Measurements from ENCODE around the gene PTPRN. TPM values are rescaled to one million over a fixed set of nuclear protein-coding genes. Genes with fewer than 3 reads are reported as not detected.

Gene PTPRN
- total RNA-seq, 2 experiments from 2014 or later, result not detected

DNA sequence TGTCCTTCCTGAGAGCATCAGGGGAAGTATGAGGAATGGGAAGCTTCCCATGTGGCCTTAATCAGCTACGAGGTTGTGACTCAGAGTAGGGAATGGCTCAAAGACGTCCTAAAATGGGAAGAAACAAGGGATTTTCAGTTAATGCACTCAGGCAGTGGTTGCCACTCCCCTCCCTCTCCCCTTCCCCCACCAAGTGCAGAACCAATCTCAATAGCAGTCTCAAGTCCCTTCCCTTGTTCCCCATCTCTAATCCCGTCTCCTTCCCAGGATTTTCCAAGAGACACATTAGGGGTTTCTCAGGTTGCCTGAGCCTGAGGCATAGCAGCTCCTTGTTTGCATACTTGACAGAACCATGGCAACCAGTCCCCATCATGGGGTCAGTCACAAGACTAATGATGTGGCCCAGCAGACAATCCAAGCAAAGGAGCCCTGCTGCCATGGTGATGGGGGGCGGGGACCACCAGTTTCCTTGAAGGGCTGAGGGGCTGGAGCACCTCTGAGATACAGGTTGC, 41.6 kb upstream of the PTPRN start:
- ChIA-PET POLR2A (no interaction called here), CTCF (no interaction called here)
- intact Hi-C loops (cut with DNase I, micrococcal nuclease), result loop anchor here in 1 of 2 experiments (10.0 kb wide), 1 partner anchor 296 kb away; no protein-coding TSS in a partner anchor
- Mint-ChIP-seq H3K4me1 (ENCODE audit: low read depth) (no peaks in the 10 kb centered on the region), H3K27me3 (peaks cover 76% of the 10 kb centered on the region), H3K4me3 (no peak overlapping the region), H3K27ac (no peak overlapping the region), H3K9me3 (no peaks in the 10 kb centered on the region), H3K36me3 (ENCODE audit: low read depth) (no peaks in the 10 kb centered on the region)
- DNase-seq (no peak), ATAC-seq (ENCODE audit: poor library complexity) (no peak)
- H3K27ac ChIP-seq (ENCODE audit: low read depth in 1 of 2, low read length in 2 of 2), result no peak overlapping the region
- peaks cover 5% of the 10 kb centered on the region for H3K4me1 ChIP-seq (ENCODE audit: insufficient read depth, low read length)
- no peak overlapping the region for H3K4me3 ChIP-seq (ENCODE audit: low read length)
- TF ChIP-seq, protein P1, sequence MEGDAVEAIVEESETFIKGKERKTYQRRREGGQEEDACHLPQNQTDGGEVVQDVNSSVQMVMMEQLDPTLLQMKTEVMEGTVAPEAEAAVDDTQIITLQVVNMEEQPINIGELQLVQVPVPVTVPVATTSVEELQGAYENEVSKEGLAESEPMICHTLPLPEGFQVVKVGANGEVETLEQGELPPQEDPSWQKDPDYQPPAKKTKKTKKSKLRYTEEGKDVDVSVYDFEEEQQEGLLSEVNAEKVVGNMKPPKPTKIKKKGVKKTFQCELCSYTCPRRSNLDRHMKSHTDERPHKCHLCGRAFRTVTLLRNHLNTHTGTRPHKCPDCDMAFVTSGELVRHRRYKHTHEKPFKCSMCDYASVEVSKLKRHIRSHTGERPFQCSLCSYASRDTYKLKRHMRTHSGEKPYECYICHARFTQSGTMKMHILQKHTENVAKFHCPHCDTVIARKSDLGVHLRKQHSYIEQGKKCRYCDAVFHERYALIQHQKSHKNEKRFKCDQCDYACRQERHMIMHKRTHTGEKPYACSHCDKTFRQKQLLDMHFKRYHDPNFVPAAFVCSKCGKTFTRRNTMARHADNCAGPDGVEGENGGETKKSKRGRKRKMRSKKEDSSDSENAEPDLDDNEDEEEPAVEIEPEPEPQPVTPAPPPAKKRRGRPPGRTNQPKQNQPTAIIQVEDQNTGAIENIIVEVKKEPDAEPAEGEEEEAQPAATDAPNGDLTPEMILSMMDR (IDR thresholded peaks at IDR 0.05), result no peak
- H3K27me3 ChIP-seq (ENCODE audit: control insufficient read depth in 1 of 2, insufficient read depth in 2 of 2, low read length in 2 of 2), result peaks cover 14 to 17% of the 10 kb centered on the region in 2 experiments
- H3K36me3 ChIP-seq (ENCODE audit: insufficient read depth, low read length), result no peaks in the 10 kb centered on the region
- H3K9me3 ChIP-seq (ENCODE audit: control insufficient read depth in 1 of 2, insufficient read depth in 1 of 2, low read length in 2 of 2), result no peaks in the 10 kb centered on the region

DNA sequence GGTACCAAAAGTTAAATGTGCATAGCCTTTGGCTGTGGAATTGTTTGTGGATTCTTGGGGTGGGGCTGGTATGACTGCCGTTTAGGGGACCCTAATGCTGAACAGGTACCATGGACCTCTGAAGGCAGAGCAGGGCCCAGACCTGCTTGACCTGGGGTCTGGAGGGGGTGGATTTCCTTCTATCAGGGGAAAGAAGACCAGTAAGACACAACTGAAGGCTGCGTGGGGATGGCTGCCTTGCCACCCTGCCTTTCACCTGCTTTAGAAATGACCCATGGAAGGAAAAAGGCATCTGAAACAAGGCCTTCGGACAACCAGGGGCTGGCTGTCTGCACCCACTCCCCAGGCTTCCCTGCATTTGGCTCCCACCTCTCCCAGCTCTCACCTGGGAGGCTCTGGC, 41.0 kb upstream of the PTPRN start:
- Mint-ChIP-seq H3K36me3 (ENCODE audit: low read depth) (no peaks in the 10 kb centered on the region), H3K9me3 (no peaks in the 10 kb centered on the region), H3K27me3 (peaks cover 75% of the 10 kb centered on the region), H3K4me1 (ENCODE audit: low read depth) (no peaks in the 10 kb centered on the region), H3K4me3 (no peak overlapping the region), H3K27ac (no peak overlapping the region)
- intact Hi-C loops (cut with DNase I, micrococcal nuclease), result loop anchor here in 1 of 2 experiments (10.0 kb wide), 1 partner anchor 295 kb away; no protein-coding TSS in a partner anchor
- CTCF ChIA-PET, result no interaction called here
- no peak overlapping the region for H3K27ac ChIP-seq (ENCODE audit: low read depth in 1 of 2, low read length in 2 of 2)
- TF ChIP-seq, protein P1 (IDR thresholded peaks at IDR 0.05), result no peak
- H3K4me1 ChIP-seq (ENCODE audit: insufficient read depth, low read length), result peaks cover 5% of the 10 kb centered on the region
- no peaks in the 10 kb centered on the region for H3K9me3 ChIP-seq (ENCODE audit: control insufficient read depth in 1 of 2, insufficient read depth in 1 of 2, low read length in 2 of 2)
- H3K27me3 ChIP-seq (ENCODE audit: control insufficient read depth in 1 of 2, insufficient read depth in 2 of 2, low read length in 2 of 2), result peaks cover 10 to 13% of the 10 kb centered on the region in 2 experiments
- POLR2A ChIA-PET, result no interaction called here
- H3K36me3 ChIP-seq (ENCODE audit: insufficient read depth, low read length), result no peaks in the 10 kb centered on the region
- DNase-seq, result no peak
- no peak overlapping the region for H3K4me3 ChIP-seq (ENCODE audit: low read length)
- no peak for ATAC-seq (ENCODE audit: poor library complexity)

DNA sequence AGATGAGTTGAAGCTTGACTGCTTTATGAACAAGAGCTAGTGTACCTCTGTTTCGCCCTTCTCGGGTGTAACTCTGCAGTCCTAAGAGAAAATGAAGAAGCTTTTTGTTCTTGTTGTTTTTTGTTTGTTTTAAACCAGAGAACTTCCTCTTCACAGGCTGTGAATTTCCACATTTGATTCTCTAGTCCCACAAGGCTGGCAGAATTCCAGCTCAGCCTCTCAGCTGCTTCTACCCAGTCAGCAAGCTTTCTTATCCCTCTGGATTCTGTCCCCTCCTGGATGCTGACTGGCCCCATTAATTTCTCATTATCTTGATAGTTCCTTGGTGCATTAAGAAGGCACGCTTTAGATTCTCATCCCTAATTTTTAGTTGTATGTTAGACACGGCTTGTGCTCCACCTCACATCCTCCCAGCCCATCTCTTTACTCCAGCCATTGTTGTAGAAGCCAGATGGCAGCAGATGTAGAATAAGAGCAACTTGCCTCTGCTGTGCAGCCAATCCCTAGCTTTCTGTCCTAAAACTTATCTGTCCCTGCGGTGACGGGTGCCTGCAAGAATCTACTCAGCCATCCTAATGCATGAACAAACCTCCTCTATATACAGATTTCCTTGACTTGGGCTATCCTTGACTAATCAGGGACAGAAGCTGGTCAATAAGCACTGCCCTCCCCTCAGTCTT, 35.7 kb upstream of the PTPRN start:
- H3K36me3 Mint-ChIP-seq (ENCODE audit: low read depth), result no peaks in the 10 kb centered on the region
- Histone ChIP-seq H3K27me3 (ENCODE audit: control insufficient read depth in 1 of 2, insufficient read depth in 2 of 2, low read length in 2 of 2) (peaks cover 0 to 2% of the 10 kb centered on the region in 2 experiments), H3K4me1 (ENCODE audit: insufficient read depth, low read length) (peaks cover 2% of the 10 kb centered on the region), H3K4me3 (ENCODE audit: low read length) (no peak overlapping the region), H3K9me3 (ENCODE audit: control insufficient read depth in 1 of 2, insufficient read depth in 1 of 2, low read length in 2 of 2) (no peaks in the 10 kb centered on the region), H3K36me3 (ENCODE audit: insufficient read depth, low read length) (no peaks in the 10 kb centered on the region), H3K27ac (ENCODE audit: low read depth in 1 of 2, low read length in 2 of 2) (no peak overlapping the region)
- peaks cover 43% of the 10 kb centered on the region for H3K27me3 Mint-ChIP-seq
- H3K9me3 Mint-ChIP-seq, result no peaks in the 10 kb centered on the region
- no peak for ATAC-seq (ENCODE audit: poor library complexity)
- CTCF ChIA-PET, result interaction anchor here (0.5 kb wide), 1 partner anchor 92 kb away, joined by 4 read pairs; no protein-coding TSS in a partner anchor
- no peaks in the 10 kb centered on the region for H3K4me1 Mint-ChIP-seq (ENCODE audit: low read depth)
- POLR2A ChIA-PET, result no interaction called here
- TF ChIP-seq, protein P1 (IDR thresholded peaks at IDR 0.05), result no peak
- H3K4me3 Mint-ChIP-seq, result no peak overlapping the region
- DNase-seq, result no peak
- intact Hi-C loops (cut with DNase I, micrococcal nuclease), result no loop called here
- no peak overlapping the region for H3K27ac Mint-ChIP-seq

All from CD4-positive, alpha-beta T cell (primary cell).